Erythroblast (primary cell): ENCODE data around the gene TPST1.
"Not testable (repeated sequence)": the region's sequence is repeated elsewhere in the genome, so short reads cannot be mapped to it uniquely, and the experiment has no call there.

ENCODE experiments used
- GATA1 ChIP-seq: IDR thresholded peaks from 2 replicates; pipeline ENCODE4 v1.6.1; 2011; ENCODE audit warnings: low read depth, mild to moderate bottlenecking, control low read depth, low read length, moderate library complexity
- POLR2A ChIP-seq: IDR thresholded peaks from 2 replicates; pipeline ENCODE4 v1.6.1; 2011; ENCODE audit warnings: mild to moderate bottlenecking, low read length

- not testable (repeated sequence) for TF ChIP-seq POLR2A, GATA1
These were observed 190.9 kb downstream of the TPST1 start for GRCh38 chr7:66396052-66396451.
